Epithelial cell of esophagus (primary cell): ENCODE data around the gene CAMP.
"Not testable (repeated sequence)": the region's sequence is repeated elsewhere in the genome, so short reads cannot be mapped to it uniquely, and the experiment has no call there.

Experiments
- DNase-seq: peaks from one replicate; pipeline ENCODE4 v3.0.0; 2010; ENCODE audit warnings: low read depth
- H3K4me3 ChIP-seq: 2 replicates; pipeline ENCODE4 v1.5.1; 2011; ENCODE audit warnings: mild to moderate bottlenecking, low read length, control low read depth
- TF ChIP-seq, protein P1 (sequence below): IDR thresholded peaks from 2 replicates; pipeline ENCODE4 v1.5.1; 2011; ENCODE audit warnings: low read depth, mild to moderate bottlenecking, low read length, control low read depth, inconsistent platforms; ENCODE audit not compliant: insufficient read depth; ENCODE audit errors: missing control alignments

CAMP gene

DNA sequence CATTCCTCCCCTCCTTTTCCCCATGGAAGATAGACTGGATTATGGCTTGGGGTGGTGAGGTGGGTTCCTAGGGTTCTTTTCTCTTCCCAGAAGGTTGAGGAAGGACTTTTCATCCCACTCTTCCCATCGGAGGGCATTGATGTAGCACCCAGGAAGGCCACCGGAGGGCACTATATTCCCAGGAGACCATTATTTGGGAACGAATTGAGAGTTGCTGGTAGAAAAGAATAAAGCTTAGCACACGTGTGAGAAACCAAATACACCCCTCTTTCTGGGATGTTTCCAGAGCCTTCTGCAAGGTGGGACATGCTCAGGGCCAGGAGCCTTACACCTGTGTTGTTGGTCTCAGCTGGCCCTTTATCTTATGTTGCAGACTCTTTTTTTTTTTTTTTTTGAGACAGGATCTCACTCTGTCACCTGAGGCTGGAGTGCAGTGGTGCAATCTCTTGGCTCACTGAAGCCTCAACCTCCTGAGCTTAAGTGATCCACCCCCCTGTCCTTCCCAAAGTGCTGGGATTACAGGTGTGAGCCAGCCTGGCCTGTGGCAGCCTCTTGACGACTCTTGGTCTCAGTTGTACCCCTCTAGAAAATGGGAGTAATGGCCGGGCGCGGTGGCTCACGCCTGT, 28.7 kb upstream of the CAMP start:
- peak; percentile 68 for DNase-seq
- TF ChIP-seq, protein P1, sequence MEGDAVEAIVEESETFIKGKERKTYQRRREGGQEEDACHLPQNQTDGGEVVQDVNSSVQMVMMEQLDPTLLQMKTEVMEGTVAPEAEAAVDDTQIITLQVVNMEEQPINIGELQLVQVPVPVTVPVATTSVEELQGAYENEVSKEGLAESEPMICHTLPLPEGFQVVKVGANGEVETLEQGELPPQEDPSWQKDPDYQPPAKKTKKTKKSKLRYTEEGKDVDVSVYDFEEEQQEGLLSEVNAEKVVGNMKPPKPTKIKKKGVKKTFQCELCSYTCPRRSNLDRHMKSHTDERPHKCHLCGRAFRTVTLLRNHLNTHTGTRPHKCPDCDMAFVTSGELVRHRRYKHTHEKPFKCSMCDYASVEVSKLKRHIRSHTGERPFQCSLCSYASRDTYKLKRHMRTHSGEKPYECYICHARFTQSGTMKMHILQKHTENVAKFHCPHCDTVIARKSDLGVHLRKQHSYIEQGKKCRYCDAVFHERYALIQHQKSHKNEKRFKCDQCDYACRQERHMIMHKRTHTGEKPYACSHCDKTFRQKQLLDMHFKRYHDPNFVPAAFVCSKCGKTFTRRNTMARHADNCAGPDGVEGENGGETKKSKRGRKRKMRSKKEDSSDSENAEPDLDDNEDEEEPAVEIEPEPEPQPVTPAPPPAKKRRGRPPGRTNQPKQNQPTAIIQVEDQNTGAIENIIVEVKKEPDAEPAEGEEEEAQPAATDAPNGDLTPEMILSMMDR: peak; percentile 94
- H3K4me3 ChIP-seq: no peak overlapping the region

DNA sequence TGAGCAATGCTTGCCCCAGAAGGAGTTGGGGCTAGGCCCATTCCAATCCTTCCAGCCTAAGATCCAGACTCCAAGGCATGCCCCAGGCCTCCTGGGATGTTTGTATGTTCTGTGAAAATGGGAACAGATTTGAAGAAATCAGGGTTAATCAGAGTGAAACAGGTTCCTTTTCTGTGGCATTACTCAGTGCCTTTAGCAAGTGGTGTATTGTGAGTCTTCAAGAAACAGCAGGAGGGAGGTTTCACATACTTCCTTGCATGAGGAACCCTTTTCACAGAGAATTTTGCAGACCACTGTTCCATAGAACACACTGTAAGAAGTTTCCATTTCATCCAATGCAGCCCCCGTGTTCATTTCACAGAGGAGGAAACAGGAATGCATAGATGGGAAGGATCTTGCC, 26.7 kb upstream of the CAMP start:
- no peak for DNase-seq
- TF ChIP-seq, protein P1: no peak
- no peak overlapping the region for H3K4me3 ChIP-seq

DNA sequence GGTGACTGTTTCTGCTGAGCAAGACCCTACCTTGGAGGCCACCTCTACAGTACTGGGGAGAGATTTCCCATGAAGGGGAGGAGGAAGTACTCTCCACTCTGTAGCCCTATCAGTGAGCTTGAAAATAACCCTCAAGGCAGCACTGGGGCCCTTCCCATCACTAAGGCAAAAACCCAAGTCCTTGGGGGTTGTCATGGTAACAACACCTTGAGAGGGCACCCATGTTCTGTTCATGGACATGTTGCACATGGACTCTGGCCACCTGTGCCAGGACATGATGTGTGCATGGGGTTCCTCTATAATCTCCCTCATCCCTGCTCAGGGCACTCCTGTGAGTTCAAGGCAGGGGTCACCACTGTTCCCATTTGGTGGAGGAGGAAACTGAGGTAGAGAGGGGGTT, 24.2 kb upstream of the CAMP start:
- no peak overlapping the region for H3K4me3 ChIP-seq
- no peak for DNase-seq
- TF ChIP-seq, protein P1: no peak

DNA sequence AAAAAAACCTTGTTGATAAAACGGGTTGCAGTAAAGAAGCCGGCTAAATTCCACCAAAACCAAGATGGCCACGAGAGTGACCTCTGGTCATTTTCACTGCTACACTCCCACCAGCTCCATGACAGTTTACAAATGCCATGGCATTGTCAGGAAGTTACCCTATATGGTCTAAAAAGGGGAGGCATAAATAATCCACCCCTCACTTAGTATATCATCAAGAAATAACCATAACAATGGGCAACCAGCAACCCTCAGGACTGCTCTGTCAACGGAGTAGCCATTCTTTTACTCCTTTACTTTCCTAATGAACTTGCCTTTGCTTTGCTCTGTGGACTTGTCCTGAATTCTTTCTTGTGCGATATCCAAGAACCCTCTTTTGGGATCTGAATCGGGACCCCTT, 20.7 kb upstream of the CAMP start:
- DNase-seq: no peak
- no peak overlapping the region for H3K4me3 ChIP-seq
- TF ChIP-seq, protein P1: no peak

DNA sequence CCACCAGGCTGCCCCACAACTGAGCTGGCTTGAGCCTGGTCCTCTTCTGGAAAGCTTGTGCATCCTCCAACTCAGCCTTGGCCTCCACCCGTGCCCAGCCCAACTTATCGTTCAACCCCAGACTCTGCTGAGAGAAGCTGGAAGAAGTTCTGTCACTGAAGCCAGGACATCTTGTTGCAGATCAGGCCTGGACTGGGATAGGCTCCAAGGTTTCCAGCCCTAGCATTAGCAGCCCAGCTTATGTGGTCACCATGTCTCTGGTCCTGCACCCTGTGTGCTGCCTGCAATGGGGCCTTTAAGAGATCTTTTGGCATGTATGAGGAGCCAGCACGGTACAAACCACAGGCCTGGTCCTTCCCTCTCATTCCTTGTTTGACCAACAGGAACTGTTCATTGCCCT, 15.2 kb upstream of the CAMP start:
- no peak for DNase-seq
- H3K4me3 ChIP-seq: no peak overlapping the region
- TF ChIP-seq, protein P1: no peak

DNA sequence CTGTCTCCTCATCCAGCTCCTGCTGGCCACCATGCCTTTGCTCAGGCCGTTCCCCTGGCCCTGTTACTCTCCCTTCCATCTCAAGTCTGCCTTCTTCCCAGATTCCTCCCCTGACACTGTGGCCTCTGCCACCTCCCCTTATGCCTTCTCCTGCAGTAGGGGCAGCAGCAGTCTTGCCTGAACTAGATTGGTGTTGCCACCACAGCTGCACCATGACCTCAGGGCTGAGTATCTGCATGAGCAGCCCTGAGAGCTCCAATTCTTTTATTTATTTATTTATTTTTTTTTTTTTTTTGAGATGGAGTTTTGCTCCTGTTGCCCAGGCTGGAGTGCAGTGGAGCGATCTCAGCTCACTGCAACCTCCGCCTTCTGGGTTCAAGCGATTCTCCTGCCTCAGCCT, 13.8 kb upstream of the CAMP start:
- no peak overlapping the region for H3K4me3 ChIP-seq
- TF ChIP-seq, protein P1: no peak
- DNase-seq: no peak

DNA sequence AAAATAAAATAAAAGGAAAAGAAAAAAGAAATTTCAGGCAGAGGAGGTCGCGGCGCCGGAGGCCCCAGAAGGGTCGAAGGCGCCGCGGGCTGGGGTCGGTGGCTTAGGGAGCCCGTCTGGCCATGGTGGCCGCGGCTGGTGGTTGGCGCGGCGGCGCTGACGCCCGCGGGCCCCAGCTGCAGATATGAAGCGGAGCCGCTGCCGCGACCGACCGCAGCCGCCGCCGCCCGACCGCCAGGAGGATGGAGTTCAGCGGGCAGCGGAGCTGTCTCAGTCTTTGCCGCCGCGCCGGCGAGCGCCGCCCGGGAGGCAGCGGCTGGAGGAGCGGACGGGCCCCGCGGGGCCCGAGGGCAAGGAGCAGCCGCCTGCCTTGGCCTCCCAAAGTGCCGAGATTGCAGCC, 12.8 kb upstream of the CAMP start:
- H3K4me3 ChIP-seq, DNase-seq: not testable (repeated sequence)

DNA sequence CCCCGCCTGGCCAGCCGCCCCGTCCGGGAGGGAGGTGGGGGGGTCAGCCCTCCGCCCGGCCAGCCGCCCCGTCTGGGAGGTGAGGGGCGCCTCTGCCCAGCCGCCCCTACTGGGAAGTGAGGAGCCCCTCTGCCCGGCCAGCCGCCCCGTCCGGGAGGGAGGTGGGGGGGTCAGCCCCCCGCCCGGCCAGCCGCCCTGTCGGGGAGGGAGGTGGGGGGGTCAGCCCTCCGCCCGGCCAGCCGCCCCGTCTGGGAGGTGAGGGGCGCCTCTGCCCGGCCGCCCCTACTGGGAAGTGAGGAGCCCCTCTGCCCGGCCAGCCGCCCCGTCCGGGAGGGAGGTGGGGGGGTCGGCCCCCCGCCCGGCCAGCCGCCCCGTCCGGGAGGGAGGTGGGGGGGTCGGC, 11.5 kb upstream of the CAMP start:
- not testable (repeated sequence) for H3K4me3 ChIP-seq, DNase-seq
